T47D (cell line): ENCODE results near the gene MYH3.

Source experiments
- DNase-seq, 2 experiments: peaks; one replicate each; pipeline versions ENCODE4 v3.0.0 to v3.0.0-alpha.2; 2011 to 2012; ENCODE audit warnings: low read depth in 1 of 2, low spot score in 1 of 2
- JUND ChIP-seq: IDR thresholded peaks from 2 replicates; pipeline ENCODE4 v1.6.1; 2012; ENCODE audit warnings: low read depth
- in situ Hi-C: cut with HindIII; loops from 2 replicates; pipeline ENCODE4 v1.10.0; 2016; ENCODE audit warnings: low sequenced_read_pairs, low pct_unique_long_range_greater_than_20kb

The MYH3 gene

GRCh38 chr17:10600571-10600970, 56.5 kb downstream of the MYH3 start:
- no peak for DNase-seq
- in situ Hi-C loops, result no loop called here
- no peak for TF ChIP-seq JUND

- in situ Hi-C loops, result no loop called here
- no peak for TF ChIP-seq JUND
Measured at GRCh38 chr17:10598621-10599020, 58.5 kb downstream of the MYH3 start.

DNA sequence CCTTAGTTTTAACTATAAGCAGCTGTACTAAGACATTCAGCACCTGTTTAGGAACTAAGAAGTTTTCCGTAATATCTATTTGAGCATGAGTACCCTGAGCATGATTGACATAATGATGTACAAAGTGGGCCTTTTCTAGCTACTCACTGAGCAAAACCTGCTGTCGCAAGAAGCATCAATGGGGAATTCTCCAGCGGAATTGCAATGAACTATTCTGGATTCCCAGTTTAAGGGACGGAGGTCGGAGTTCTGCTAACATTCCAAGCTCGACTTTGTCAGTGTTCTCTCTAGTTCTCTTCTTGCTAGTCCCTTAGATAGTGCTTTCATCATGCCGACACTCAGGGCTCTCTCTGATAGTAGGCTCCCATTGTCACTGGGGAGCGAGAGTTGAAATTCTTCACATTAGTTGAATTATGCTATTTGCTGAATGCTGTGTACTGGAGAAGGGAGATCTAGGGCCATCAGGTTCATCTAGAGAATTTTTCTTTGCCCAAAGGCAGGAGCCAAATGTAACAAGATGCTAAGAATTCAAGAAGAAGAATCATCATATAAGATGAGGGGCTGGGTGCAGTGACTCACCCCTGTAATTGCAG, 67.5 kb downstream of the MYH3 start:
- no peak for TF ChIP-seq JUND
- DNase-seq, result no peak
- in situ Hi-C loops, result no loop called here

More at GRCh38 chr17:10598621-10599020, 58.5 kb downstream of the MYH3 start:
- DNase-seq, result no peak

DNA sequence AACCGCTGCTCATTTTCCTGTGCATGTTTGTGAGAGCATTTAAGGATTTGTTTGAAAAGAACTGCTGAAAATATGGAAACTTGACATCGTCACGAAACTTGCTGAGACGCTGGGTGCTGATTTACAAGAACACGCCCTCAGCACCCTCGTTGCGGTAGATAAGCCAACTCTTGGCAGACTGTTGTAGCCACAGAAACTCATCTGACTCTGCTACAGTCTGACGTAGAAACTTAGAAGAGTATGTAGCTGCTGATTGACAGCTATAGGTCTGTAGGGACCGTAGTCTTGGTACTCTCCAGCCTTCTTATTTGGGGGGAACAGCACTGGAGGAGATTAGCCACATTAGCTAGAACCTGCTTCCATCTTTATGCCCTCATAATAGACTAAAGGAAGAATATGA, 71.6 kb downstream of the MYH3 start:
- no peak for DNase-seq
- no peak for TF ChIP-seq JUND
- in situ Hi-C loops, result no loop called here

GRCh38 chr17:10583834-10584233, 73.3 kb downstream of the MYH3 start:
- no peak for DNase-seq
- in situ Hi-C loops, result no loop called here
- no peak for TF ChIP-seq JUND

DNA sequence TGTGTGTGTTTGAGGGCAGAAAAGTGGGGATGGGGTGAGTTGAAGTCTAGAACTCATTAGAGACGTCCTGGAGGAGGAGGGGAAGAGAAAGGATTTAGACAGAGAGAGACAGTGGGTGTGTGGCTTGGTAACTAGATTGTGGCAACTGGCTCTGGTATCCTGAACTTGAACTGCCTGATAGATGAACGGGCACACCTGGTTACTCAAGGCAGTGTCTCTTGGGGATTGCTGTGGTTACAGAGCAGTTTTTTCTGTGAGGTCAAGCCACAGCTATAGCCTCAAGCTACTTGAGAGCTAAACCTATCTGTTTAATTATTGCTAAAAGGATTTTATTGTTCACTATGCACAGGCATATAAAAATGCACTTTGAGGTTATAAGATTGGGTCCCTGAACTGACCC, 77.8 kb downstream of the MYH3 start:
- TF ChIP-seq JUND, result no peak
- DNase-seq, result no peak
- in situ Hi-C loops, result no loop called here
